Esophagus muscularis mucosa (tissue), 3 donors: ENCODE results near the gene GABARAPL1.

Experiments
- CTCF ChIP-seq, 3 experiments: fragments of 200-600 bp in 2 of 3; fragments of 450-650 bp in 1 of 3; sonication (generic) in 2 of 3; IDR thresholded peaks; one replicate each; pipeline ENCODE4 v1.5.1; 2017 to 2019; ENCODE audit warnings: antibody characterized with exemption in 3 of 3, mild to moderate bottlenecking in 2 of 3, moderate library complexity in 1 of 3
- POLR2A ChIP-seq: fragments of 450-650 bp; IDR thresholded peaks from one replicate; pipeline ENCODE4 v1.6.1; 2017; ENCODE audit warnings: antibody characterized with exemption, moderate library complexity, mild to moderate bottlenecking, low read depth
- POLR2AphosphoS5 ChIP-seq, 2 donors: sonication (generic); formaldehyde crosslinking; IDR thresholded peaks; one replicate each; pipeline ENCODE4 v1.6.1; 2017; ENCODE audit warnings: antibody characterized with exemption in 2 of 2

- TF ChIP-seq CTCF (IDR thresholded peaks at IDR 0.05), result no peak
- TF ChIP-seq POLR2AphosphoS5 (IDR thresholded peaks at IDR 0.05), result no peak
- no peak for TF ChIP-seq POLR2A
Measured at GRCh38 chr12:10196210-10196609, 16.5 kb upstream of the GABARAPL1 start.
